H4 (cell line): ENCODE measurements around the gene TLE6. TPM values are rescaled to one million over a fixed set of nuclear protein-coding genes. Genes with fewer than 3 reads are reported as not detected.
"Not testable (repeated sequence)": the region's sequence is repeated elsewhere in the genome, so short reads cannot be mapped to it uniquely, and the experiment has no call there.

Source experiments
- DNase-seq: peaks from one replicate; pipeline ENCODE4 v3.0.0-alpha.2; 2015; ENCODE audit warnings: low spot score
- total RNA-seq: library from RNA; depleted of rRNA; stranded (reverse); fragments of >200 nt; shearing (Covaris generic); gene quantifications from 2 replicates; pipeline ENCODE4 v1.2.3, GENCODE V29; 2014

Gene TLE6
- total RNA-seq, 1 experiment from 2014 or later: 2.7 TPM

- no peak for DNase-seq
Observed at GRCh38 chr19:2974342-2975041, 2.9 kb upstream of the TLE6 start.

GRCh38 chr19:2976609-2977000 is 759 bp upstream of the TLE6 start:
- DNase-seq: no peak

GRCh38 chr19:2977746-2978138 is 378 bp downstream of the TLE6 start:
- no peak for DNase-seq

- no peak for DNase-seq
Observed at GRCh38 chr19:2978166-2978767, 903 bp downstream of the TLE6 start.

- DNase-seq: no peak
Observed at GRCh38 chr19:2978772-2979171, 1.4 kb downstream of the TLE6 start.

GRCh38 chr19:2981898-2982297 is 4.5 kb downstream of the TLE6 start:
- no peak for DNase-seq

GRCh38 chr19:2982561-2982960 is 5.2 kb downstream of the TLE6 start:
- no peak for DNase-seq

GRCh38 chr19:2982983-2983350 is 5.6 kb downstream of the TLE6 start:
- DNase-seq: peak; percentile 79

GRCh38 chr19:2983351-2984214 is 6.2 kb downstream of the TLE6 start:
- peak; percentile 66 for DNase-seq

GRCh38 chr19:2984215-2984528 is 6.8 kb downstream of the TLE6 start:
- DNase-seq: no peak

GRCh38 chr19:2986951-2987524 is 9.7 kb downstream of the TLE6 start:
- no peak for DNase-seq

GRCh38 chr19:2987797-2988196 is 10.4 kb downstream of the TLE6 start:
- no peak for DNase-seq

GRCh38 chr19:2988568-2988967 is 11.2 kb downstream of the TLE6 start:
- no peak for DNase-seq

GRCh38 chr19:2989236-2989946 is 12.0 kb downstream of the TLE6 start:
- no peak for DNase-seq

- not testable (repeated sequence) for DNase-seq
Observed at GRCh38 chr19:2992333-2992732, 15.0 kb downstream of the TLE6 start.

- DNase-seq: no peak
Observed at GRCh38 chr19:2992958-2993357, 15.6 kb downstream of the TLE6 start.

GRCh38 chr19:2993579-2993978 is 16.2 kb downstream of the TLE6 start:
- no peak for DNase-seq

- DNase-seq: no peak
Observed at GRCh38 chr19:2994588-2995131, 17.3 kb downstream of the TLE6 start.

- no peak for DNase-seq
Observed at GRCh38 chr19:2997720-2998119, 20.4 kb downstream of the TLE6 start.

- no peak for DNase-seq
Observed at GRCh38 chr19:2998642-2999041, 21.3 kb downstream of the TLE6 start.

GRCh38 chr19:3001235-3001800 is 24.0 kb downstream of the TLE6 start:
- DNase-seq: no peak
